ENCODE results near the gene ALK. TPM values are rescaled to one million over a fixed set of nuclear protein-coding genes. Genes with fewer than 3 reads are reported as not detected.

Gene ALK
- total RNA-seq, 1 experiment from 2014 or later = 0.87 TPM

DNA sequence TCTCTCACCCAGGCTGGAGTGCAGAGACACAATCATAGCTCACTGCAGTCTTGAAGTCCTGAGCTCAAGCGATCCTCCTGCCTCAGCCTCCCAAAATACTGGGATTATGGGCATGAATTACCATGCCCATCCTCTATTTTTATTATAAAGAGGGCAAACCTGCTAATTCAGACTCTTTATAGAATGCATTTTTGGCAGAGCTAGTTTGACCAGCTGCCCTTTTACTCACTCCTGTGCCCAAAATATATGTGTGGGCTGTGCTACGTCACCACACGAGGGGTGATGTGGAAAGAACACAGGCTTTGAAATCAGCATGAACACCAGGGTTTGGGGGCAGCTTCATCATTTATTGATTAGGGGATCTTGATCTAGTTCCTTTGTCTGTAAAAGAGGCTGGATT is 668.4 kb downstream of the ALK start:
- no peaks in the 10 kb centered on the region for H3K9me3 ChIP-seq (ENCODE audit: low read length)
- H3K9me2 ChIP-seq (replicated peaks; ENCODE audit: low read length) = no peaks in the 10 kb centered on the region
- CTCF ChIA-PET = no interaction called here
- H3K4me1 ChIP-seq (ENCODE audit: insufficient read depth, low read length) = no peaks in the 10 kb centered on the region
- no peak overlapping the region for H3K4me2 ChIP-seq (ENCODE audit: low read length)
- H3K4me3 ChIP-seq (ENCODE audit: low read length) = no peak overlapping the region
- no peak overlapping the region for H3K27ac ChIP-seq (ENCODE audit: low read length)
- intact Hi-C loops (cut with micrococcal nuclease) = no loop called here
- H3K79me2 ChIP-seq (ENCODE audit: low read length) = no peaks in the 10 kb centered on the region
- H4K20me1 ChIP-seq (ENCODE audit: low read length) = no peaks in the 10 kb centered on the region
- BruUV-seq (replicated peaks) = no TSS peak
- H3K27me3 ChIP-seq (ENCODE audit: low read length) = no peaks in the 10 kb centered on the region
- H3F3A ChIP-seq (ENCODE audit: low read length, unreplicated experiment) = no peaks in the 10 kb centered on the region
- H3K36me3 ChIP-seq (ENCODE audit: low read depth, low read length) = no peaks in the 10 kb centered on the region
- no peak overlapping the region for H3K9ac ChIP-seq (ENCODE audit: low read length)
- TF ChIP-seq EZH2phosphoT487 (IDR thresholded peaks at IDR 0.05; ENCODE audit: borderline replicate concordance, low read length) = no peak
- TF ChIP-seq CTCF (conservative IDR thresholded peaks at IDR 0.05; ENCODE audit: low read depth, low read length) = no peak
- TF ChIP-seq EZH2 (IDR thresholded peaks at IDR 0.05; ENCODE audit: low read length, unreplicated experiment) = no peak
- DNase-seq = no peak
- no peak overlapping the region for H2AFZ ChIP-seq (ENCODE audit: low read length)
- no peak for ATAC-seq
- POLR2A ChIA-PET (ENCODE audit: unreplicated experiment) = no interaction called here

- H3K4me3 ChIP-seq (ENCODE audit: low read length) = no peak overlapping the region
- intact Hi-C loops (cut with micrococcal nuclease) = no loop called here
- no peak for DNase-seq
- TF ChIP-seq CTCF (conservative IDR thresholded peaks at IDR 0.05; ENCODE audit: low read depth, low read length) (no peak), EZH2 (IDR thresholded peaks at IDR 0.05; ENCODE audit: low read length, unreplicated experiment) (no peak), EZH2phosphoT487 (IDR thresholded peaks at IDR 0.05; ENCODE audit: borderline replicate concordance, low read length) (no peak)
- H3K79me2 ChIP-seq (ENCODE audit: low read length) = no peaks in the 10 kb centered on the region
- H3K36me3 ChIP-seq (ENCODE audit: low read depth, low read length) = no peaks in the 10 kb centered on the region
- no peaks in the 10 kb centered on the region for H3K9me3 ChIP-seq (ENCODE audit: low read length)
- no peak overlapping the region for H3K27ac ChIP-seq (ENCODE audit: low read length)
- H3K9ac ChIP-seq (ENCODE audit: low read length) = no peak overlapping the region
- no peaks in the 10 kb centered on the region for H3K9me2 ChIP-seq (replicated peaks; ENCODE audit: low read length)
- H3K4me2 ChIP-seq (ENCODE audit: low read length) = no peak overlapping the region
- H2AFZ ChIP-seq (ENCODE audit: low read length) = no peak overlapping the region
- no peaks in the 10 kb centered on the region for H3F3A ChIP-seq (ENCODE audit: low read length, unreplicated experiment)
- no peaks in the 10 kb centered on the region for H3K27me3 ChIP-seq (ENCODE audit: low read length)
- H4K20me1 ChIP-seq (ENCODE audit: low read length) = no peaks in the 10 kb centered on the region
- ChIA-PET POLR2A (ENCODE audit: unreplicated experiment) (no interaction called here), CTCF (no interaction called here)
- ATAC-seq = no peak
- no peaks in the 10 kb centered on the region for H3K4me1 ChIP-seq (ENCODE audit: insufficient read depth, low read length)
- no TSS peak for BruUV-seq (replicated peaks)
Observed at GRCh38 chr2:29251406-29251805, 670.0 kb downstream of the ALK start.

DNA sequence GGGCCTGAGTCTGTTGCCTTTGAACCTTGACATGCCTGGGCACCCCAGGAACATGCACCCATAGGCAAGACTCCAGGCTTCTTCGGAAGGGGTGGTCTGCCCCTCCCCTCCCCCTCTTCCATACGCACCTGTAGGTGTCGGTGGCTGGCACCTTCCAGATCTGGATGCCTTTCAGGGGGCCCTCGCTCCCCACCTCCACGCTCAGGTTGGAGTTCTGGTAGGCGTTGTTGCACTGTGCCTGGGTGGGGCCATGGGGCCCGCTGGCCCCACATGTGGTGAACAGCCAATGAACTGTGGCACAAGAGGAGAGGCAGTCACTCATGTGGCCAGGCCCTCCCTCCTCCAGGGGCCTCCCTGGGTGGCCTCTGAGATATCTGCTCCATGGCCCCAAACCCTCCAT is 670.4 kb downstream of the ALK start:
- Histone ChIP-seq H4K20me1 (ENCODE audit: low read length) (no peaks in the 10 kb centered on the region), H3K36me3 (ENCODE audit: low read depth, low read length) (no peaks in the 10 kb centered on the region), H3F3A (ENCODE audit: low read length, unreplicated experiment) (no peaks in the 10 kb centered on the region), H3K27me3 (ENCODE audit: low read length) (no peaks in the 10 kb centered on the region), H3K4me2 (ENCODE audit: low read length) (no peak overlapping the region), H3K9me3 (ENCODE audit: low read length) (no peaks in the 10 kb centered on the region), H2AFZ (ENCODE audit: low read length) (no peak overlapping the region), H3K9ac (ENCODE audit: low read length) (no peak overlapping the region), H3K27ac (ENCODE audit: low read length) (no peak overlapping the region), H3K4me3 (ENCODE audit: low read length) (no peak overlapping the region), H3K9me2 (replicated peaks; ENCODE audit: low read length) (no peaks in the 10 kb centered on the region), H3K79me2 (ENCODE audit: low read length) (no peaks in the 10 kb centered on the region), H3K4me1 (ENCODE audit: insufficient read depth, low read length) (no peaks in the 10 kb centered on the region)
- intact Hi-C loops (cut with micrococcal nuclease) = no loop called here
- DNase-seq (no peak), ATAC-seq (no peak)
- TF ChIP-seq CTCF (conservative IDR thresholded peaks at IDR 0.05; ENCODE audit: low read depth, low read length) (no peak), EZH2phosphoT487 (IDR thresholded peaks at IDR 0.05; ENCODE audit: borderline replicate concordance, low read length) (no peak), EZH2 (IDR thresholded peaks at IDR 0.05; ENCODE audit: low read length, unreplicated experiment) (no peak)
- no TSS peak for BruUV-seq (replicated peaks)
- ChIA-PET CTCF (no interaction called here), POLR2A (ENCODE audit: unreplicated experiment) (no interaction called here)
